Measurements from ENCODE around the gene NNMT.

GRCh38 chr11:114273890-114274635 is 22.1 kb upstream of the NNMT start:
- TF ChIP-seq CTCF (IDR thresholded peaks at IDR 0.05) = no peak
- TF ChIP-seq EZH2 (IDR thresholded peaks at IDR 0.05; ENCODE audit: borderline replicate concordance, insufficient read depth, low read depth, low read length, poor library complexity, severe bottlenecking) = no peak

Data from B cell (primary cell).